ENCODE results near the gene GPM6B. TPM values are rescaled to one million over a fixed set of nuclear protein-coding genes. Genes with fewer than 3 reads are reported as not detected.

The GPM6B gene
- total RNA-seq, 2 experiments from 2014 or later: not detected

- Histone ChIP-seq H3K4me1 (ENCODE audit: insufficient read depth, low read length, poor library complexity, severe bottlenecking) (peaks cover 4% of the 10 kb centered on the region), H3K9me3 (ENCODE audit: low read length) (no peaks in the 10 kb centered on the region), H4K20me1 (ENCODE audit: insufficient read depth, low read length) (no peaks in the 10 kb centered on the region), H3K4me3 (ENCODE audit: low read depth, low read length, poor library complexity, severe bottlenecking) (no peak overlapping the region), H3K79me2 (ENCODE audit: insufficient read depth, low read depth, low read length) (no peaks in the 10 kb centered on the region), H2AFZ (ENCODE audit: low read length) (no peak overlapping the region), H3K36me3 (ENCODE audit: insufficient read depth, low read length) (no peaks in the 10 kb centered on the region), H3K9me2 (ENCODE audit: insufficient read depth, low read length) (no peaks in the 10 kb centered on the region), H3K27ac (ENCODE audit: low read depth, low read length, poor library complexity, severe bottlenecking) (no peak overlapping the region), H3K4me2 (ENCODE audit: low read length) (no peak overlapping the region)
- DNase-seq (ENCODE audit: low spot score): no peak
- no TSS peak for BruUV-seq (replicated peaks)
- intact Hi-C loops (cut with micrococcal nuclease; ENCODE audit: unreplicated experiment): no loop called here
- ChIA-PET CTCF (ENCODE audit: unreplicated experiment) (no interaction called here), POLR2A (interaction anchor here (1.3 kb wide), 1 partner anchor 19 kb away, joined by 4 read pairs; no protein-coding TSS in a partner anchor)
- TF ChIP-seq EZH2phosphoT487 (IDR thresholded peaks at IDR 0.05; ENCODE audit: borderline replicate concordance, low read depth, low read length) (no peak), CTCF (conservative IDR thresholded peaks at IDR 0.05; ENCODE audit: low read length) (no peak)
Measured at GRCh38 chrX:13803116-13803515, 13.8 kb downstream of the GPM6B start.

- BruUV-seq (replicated peaks): no TSS peak
- Histone ChIP-seq H2AFZ (ENCODE audit: low read length) (no peak overlapping the region), H3K27ac (ENCODE audit: low read depth, low read length, poor library complexity, severe bottlenecking) (no peak overlapping the region), H3K4me1 (ENCODE audit: insufficient read depth, low read length, poor library complexity, severe bottlenecking) (peaks cover 12% of the 10 kb centered on the region), H3K9me2 (ENCODE audit: insufficient read depth, low read length) (no peaks in the 10 kb centered on the region), H4K20me1 (ENCODE audit: insufficient read depth, low read length) (no peaks in the 10 kb centered on the region), H3K36me3 (ENCODE audit: insufficient read depth, low read length) (no peaks in the 10 kb centered on the region), H3K79me2 (ENCODE audit: insufficient read depth, low read depth, low read length) (no peaks in the 10 kb centered on the region), H3K4me3 (ENCODE audit: low read depth, low read length, poor library complexity, severe bottlenecking) (no peak overlapping the region), H3K4me2 (ENCODE audit: low read length) (no peak overlapping the region), H3K9me3 (ENCODE audit: low read length) (no peaks in the 10 kb centered on the region)
- POLR2A ChIA-PET: no interaction called here
- intact Hi-C loops (cut with micrococcal nuclease; ENCODE audit: unreplicated experiment): no loop called here
- no peak for DNase-seq (ENCODE audit: low spot score)
- TF ChIP-seq CTCF (conservative IDR thresholded peaks at IDR 0.05; ENCODE audit: low read length) (no peak), EZH2phosphoT487 (IDR thresholded peaks at IDR 0.05; ENCODE audit: borderline replicate concordance, low read depth, low read length) (no peak)
- CTCF ChIA-PET (ENCODE audit: unreplicated experiment): no interaction called here
Measured at GRCh38 chrX:13798184-13798583, 18.7 kb downstream of the GPM6B start.

GRCh38 chrX:13797512-13797911 lies 19.4 kb downstream of the GPM6B start:
- H3K27ac ChIP-seq (ENCODE audit: low read depth, low read length, poor library complexity, severe bottlenecking): no peak overlapping the region
- POLR2A ChIA-PET: no interaction called here
- no peaks in the 10 kb centered on the region for H3K36me3 ChIP-seq (ENCODE audit: insufficient read depth, low read length)
- BruUV-seq (replicated peaks): no TSS peak
- no peak for TF ChIP-seq EZH2phosphoT487 (IDR thresholded peaks at IDR 0.05; ENCODE audit: borderline replicate concordance, low read depth, low read length)
- TF ChIP-seq CTCF (conservative IDR thresholded peaks at IDR 0.05; ENCODE audit: low read length): no peak
- H3K79me2 ChIP-seq (ENCODE audit: insufficient read depth, low read depth, low read length): no peaks in the 10 kb centered on the region
- H3K4me2 ChIP-seq (ENCODE audit: low read length): no peak overlapping the region
- H4K20me1 ChIP-seq (ENCODE audit: insufficient read depth, low read length): no peaks in the 10 kb centered on the region
- no peak overlapping the region for H2AFZ ChIP-seq (ENCODE audit: low read length)
- peaks cover 13% of the 10 kb centered on the region for H3K4me1 ChIP-seq (ENCODE audit: insufficient read depth, low read length, poor library complexity, severe bottlenecking)
- CTCF ChIA-PET (ENCODE audit: unreplicated experiment): no interaction called here
- no peak for DNase-seq (ENCODE audit: low spot score)
- H3K9me3 ChIP-seq (ENCODE audit: low read length): no peaks in the 10 kb centered on the region
- H3K4me3 ChIP-seq (ENCODE audit: low read depth, low read length, poor library complexity, severe bottlenecking): no peak overlapping the region
- intact Hi-C loops (cut with micrococcal nuclease; ENCODE audit: unreplicated experiment): no loop called here
- H3K9me2 ChIP-seq (ENCODE audit: insufficient read depth, low read length): no peaks in the 10 kb centered on the region
